Stomach (tissue), 4 donors: Measurements from ENCODE around the gene KRT37.

Experiments
- EP300 ChIP-seq: sonication (generic); formaldehyde crosslinking; IDR thresholded peaks from one replicate; pipeline ENCODE4 v1.6.1; 2017; ENCODE audit warnings: antibody characterized with exemption
- POLR2A ChIP-seq, 4 donors: fragments of 450-650 bp; IDR thresholded peaks; one replicate each; pipeline ENCODE4 v1.6.1; 2016; ENCODE audit warnings: antibody characterized with exemption in 4 of 4, control low read depth in 2 of 4, mild to moderate bottlenecking in 1 of 4, moderate library complexity in 1 of 4
- TF ChIP-seq, protein P1 (sequence below), 7 experiments: fragments of 450-650 bp in 4 of 7; fragments of 200-600 bp in 3 of 7; sonication (generic) in 3 of 7; IDR thresholded peaks; one replicate each; pipeline ENCODE4 v1.5.1; 2016 to 2019; ENCODE audit warnings: antibody characterized with exemption in 7 of 7, control low read depth in 2 of 7, mild to moderate bottlenecking in 1 of 7

DNA sequence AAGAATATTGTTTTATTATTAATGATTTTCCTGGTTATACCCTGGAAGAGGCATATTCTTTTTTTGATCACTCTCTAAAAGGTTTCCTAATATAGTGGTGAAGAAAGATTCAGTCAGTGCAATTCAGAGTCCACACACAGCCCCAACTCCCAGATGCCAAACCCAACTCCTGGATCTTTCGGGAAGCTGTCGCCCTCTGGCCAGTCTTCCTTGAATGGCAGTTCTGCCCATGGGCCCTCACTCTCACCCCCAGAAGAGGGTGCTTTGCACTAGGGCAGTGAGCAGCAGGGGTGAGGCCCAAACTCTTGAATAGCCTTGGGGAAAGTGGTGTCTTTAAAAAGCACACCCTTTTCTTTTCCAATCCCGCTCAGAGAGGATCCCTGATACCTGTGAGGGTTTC is 31.8 kb upstream of the KRT37 start:
- TF ChIP-seq, protein P1, sequence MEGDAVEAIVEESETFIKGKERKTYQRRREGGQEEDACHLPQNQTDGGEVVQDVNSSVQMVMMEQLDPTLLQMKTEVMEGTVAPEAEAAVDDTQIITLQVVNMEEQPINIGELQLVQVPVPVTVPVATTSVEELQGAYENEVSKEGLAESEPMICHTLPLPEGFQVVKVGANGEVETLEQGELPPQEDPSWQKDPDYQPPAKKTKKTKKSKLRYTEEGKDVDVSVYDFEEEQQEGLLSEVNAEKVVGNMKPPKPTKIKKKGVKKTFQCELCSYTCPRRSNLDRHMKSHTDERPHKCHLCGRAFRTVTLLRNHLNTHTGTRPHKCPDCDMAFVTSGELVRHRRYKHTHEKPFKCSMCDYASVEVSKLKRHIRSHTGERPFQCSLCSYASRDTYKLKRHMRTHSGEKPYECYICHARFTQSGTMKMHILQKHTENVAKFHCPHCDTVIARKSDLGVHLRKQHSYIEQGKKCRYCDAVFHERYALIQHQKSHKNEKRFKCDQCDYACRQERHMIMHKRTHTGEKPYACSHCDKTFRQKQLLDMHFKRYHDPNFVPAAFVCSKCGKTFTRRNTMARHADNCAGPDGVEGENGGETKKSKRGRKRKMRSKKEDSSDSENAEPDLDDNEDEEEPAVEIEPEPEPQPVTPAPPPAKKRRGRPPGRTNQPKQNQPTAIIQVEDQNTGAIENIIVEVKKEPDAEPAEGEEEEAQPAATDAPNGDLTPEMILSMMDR (IDR thresholded peaks at IDR 0.05), result no peak
- TF ChIP-seq POLR2A (IDR thresholded peaks at IDR 0.05), result no peak
- no peak for TF ChIP-seq EP300
